Kidney capillary endothelial cell (primary cell): Measurements from ENCODE around the gene NINJ1.

Source experiments
- DNase-seq: peaks from one replicate; pipeline ENCODE4 v3.0.0-alpha.2; 2018; ENCODE audit warnings: low spot score

NINJ1 gene

GRCh38 chr9:93132287-93132927, 1.6 kb downstream of the NINJ1 start:
- DNase-seq: no peak

- no peak for DNase-seq
Measured at GRCh38 chr9:93131599-93132286, 2.3 kb downstream of the NINJ1 start.

- DNase-seq: peak; percentile 71
Measured at GRCh38 chr9:93130861-93131481, 3.1 kb downstream of the NINJ1 start.

GRCh38 chr9:93129691-93130500, 4.2 kb downstream of the NINJ1 start:
- DNase-seq: no peak

- peak; percentile 75 for DNase-seq
Measured at GRCh38 chr9:93129286-93129685, 4.8 kb downstream of the NINJ1 start.

GRCh38 chr9:93128715-93129224, 5.3 kb downstream of the NINJ1 start:
- DNase-seq: no peak

- no peak for DNase-seq
Measured at GRCh38 chr9:93128011-93128714, 5.9 kb downstream of the NINJ1 start.

- no peak for DNase-seq
Measured at GRCh38 chr9:93127395-93127911, 6.6 kb downstream of the NINJ1 start.

GRCh38 chr9:93126825-93127368, 7.2 kb downstream of the NINJ1 start:
- no peak for DNase-seq

- no peak for DNase-seq
Measured at GRCh38 chr9:93126151-93126781, 7.8 kb downstream of the NINJ1 start.

GRCh38 chr9:93125331-93125894, 8.6 kb downstream of the NINJ1 start:
- no peak for DNase-seq

GRCh38 chr9:93124793-93125192, 9.3 kb downstream of the NINJ1 start:
- no peak for DNase-seq

GRCh38 chr9:93123561-93124283, 10.3 kb downstream of the NINJ1 start:
- DNase-seq: no peak

GRCh38 chr9:93122721-93123221, 11.3 kb downstream of the NINJ1 start:
- no peak for DNase-seq

GRCh38 chr9:93121316-93122241, 12.5 kb downstream of the NINJ1 start:
- no peak for DNase-seq

- no peak for DNase-seq
Measured at GRCh38 chr9:93120846-93121315, 13.2 kb downstream of the NINJ1 start.

GRCh38 chr9:93119953-93120845, 13.9 kb downstream of the NINJ1 start:
- peak; percentile 95 for DNase-seq
